HK-2 (cell line): ENCODE measurements around the gene LRSAM1.

Experiments
- DNase-seq: peaks from one replicate; pipeline ENCODE4 v3.0.0-alpha.2; 2018; ENCODE audit not compliant: unreplicated experiment

Gene LRSAM1

GRCh38 chr9:127497656-127498290 is 46.5 kb downstream of the LRSAM1 start:
- no peak for DNase-seq

GRCh38 chr9:127498298-127498697 is 47.0 kb downstream of the LRSAM1 start:
- no peak for DNase-seq

GRCh38 chr9:127500399-127500798 is 49.1 kb downstream of the LRSAM1 start:
- DNase-seq: no peak

GRCh38 chr9:127500862-127501261 is 49.6 kb downstream of the LRSAM1 start:
- no peak for DNase-seq

GRCh38 chr9:127501821-127502343 is 50.6 kb downstream of the LRSAM1 start:
- no peak for DNase-seq

GRCh38 chr9:127502706-127503378 is 51.5 kb downstream of the LRSAM1 start:
- DNase-seq: no peak

- DNase-seq: no peak
Measured at GRCh38 chr9:127503379-127503921, 52.1 kb downstream of the LRSAM1 start.

- DNase-seq: peak; percentile 84
Measured at GRCh38 chr9:127503947-127504886, 52.9 kb downstream of the LRSAM1 start.

- no peak for DNase-seq
Measured at GRCh38 chr9:127504887-127505251, 53.6 kb downstream of the LRSAM1 start.

GRCh38 chr9:127505396-127506116 is 54.2 kb downstream of the LRSAM1 start:
- DNase-seq: peak; percentile 53

GRCh38 chr9:127506117-127506813 is 55.0 kb downstream of the LRSAM1 start:
- DNase-seq: no peak

GRCh38 chr9:127506814-127507750 is 55.8 kb downstream of the LRSAM1 start:
- DNase-seq: peak; percentile 45

- no peak for DNase-seq
Measured at GRCh38 chr9:127507751-127508648, 56.7 kb downstream of the LRSAM1 start.

- no peak for DNase-seq
Measured at GRCh38 chr9:127508901-127509260, 57.6 kb downstream of the LRSAM1 start.

- no peak for DNase-seq
Measured at GRCh38 chr9:127509261-127509954, 58.1 kb downstream of the LRSAM1 start.

- DNase-seq: no peak
Measured at GRCh38 chr9:127509955-127510299, 58.6 kb downstream of the LRSAM1 start.

GRCh38 chr9:127514468-127514867 is 63.2 kb downstream of the LRSAM1 start:
- no peak for DNase-seq
